Sigmoid colon (tissue), 4 donors: ENCODE data around the gene DLX1.

Experiments
- EP300 ChIP-seq, 4 donors: sonication (generic); formaldehyde crosslinking; IDR thresholded peaks; one replicate each; pipeline ENCODE4 v1.6.1; 2017; ENCODE audit warnings: antibody characterized with exemption in 4 of 4
- POLR2A ChIP-seq, 2 donors: fragments of 450-650 bp; IDR thresholded peaks; one replicate each; pipeline ENCODE4 v1.6.1; 2016; ENCODE audit warnings: antibody characterized with exemption in 2 of 2, mild to moderate bottlenecking in 2 of 2, moderate library complexity in 2 of 2
- POLR2AphosphoS5 ChIP-seq, 4 donors: sonication (generic); formaldehyde crosslinking; IDR thresholded peaks; one replicate each; pipeline ENCODE4 v1.6.1; 2017; ENCODE audit warnings: antibody characterized with exemption in 4 of 4
- TF ChIP-seq, protein P1 (sequence below), 4 experiments: fragments of 450-650 bp in 3 of 4; fragments of 200-600 bp in 1 of 4; IDR thresholded peaks; one replicate each; pipeline ENCODE4 v1.5.1; 2016 to 2019; ENCODE audit warnings: antibody characterized with exemption in 4 of 4, mild to moderate bottlenecking in 3 of 4, moderate library complexity in 2 of 4

DNA sequence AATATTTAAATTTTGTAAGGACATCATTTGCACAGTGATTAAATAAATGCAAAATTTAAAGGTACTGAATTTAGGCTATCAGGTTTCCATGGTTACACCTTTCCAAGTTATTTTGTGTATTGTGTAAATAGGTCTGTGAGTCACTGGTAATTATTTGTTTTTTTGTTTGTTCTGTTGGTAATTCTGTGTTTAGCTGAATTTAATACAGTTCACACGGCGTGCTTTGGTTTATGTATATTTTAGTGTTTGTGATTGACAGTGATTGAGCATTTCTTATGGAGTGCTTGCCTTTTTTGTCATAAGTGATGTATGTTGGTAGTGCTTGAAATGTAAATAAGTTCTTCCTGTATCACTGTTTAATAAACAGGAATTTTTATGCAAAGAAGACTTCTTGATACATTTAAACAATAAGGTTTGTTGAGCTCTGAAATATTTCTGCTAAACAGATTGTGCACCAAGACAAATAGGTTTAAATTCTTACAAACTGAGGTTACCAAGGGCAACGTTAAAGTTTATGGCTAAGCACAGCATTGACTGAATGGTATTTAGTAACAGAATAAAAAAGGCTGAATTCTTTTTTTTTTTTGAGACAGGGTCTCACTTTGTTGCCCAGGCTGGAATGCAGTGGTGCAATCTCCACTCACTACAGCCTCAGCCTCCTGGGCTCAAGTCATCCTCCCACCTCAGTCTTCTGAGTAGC is 38.3 kb upstream of the DLX1 start:
- TF ChIP-seq, protein P1, sequence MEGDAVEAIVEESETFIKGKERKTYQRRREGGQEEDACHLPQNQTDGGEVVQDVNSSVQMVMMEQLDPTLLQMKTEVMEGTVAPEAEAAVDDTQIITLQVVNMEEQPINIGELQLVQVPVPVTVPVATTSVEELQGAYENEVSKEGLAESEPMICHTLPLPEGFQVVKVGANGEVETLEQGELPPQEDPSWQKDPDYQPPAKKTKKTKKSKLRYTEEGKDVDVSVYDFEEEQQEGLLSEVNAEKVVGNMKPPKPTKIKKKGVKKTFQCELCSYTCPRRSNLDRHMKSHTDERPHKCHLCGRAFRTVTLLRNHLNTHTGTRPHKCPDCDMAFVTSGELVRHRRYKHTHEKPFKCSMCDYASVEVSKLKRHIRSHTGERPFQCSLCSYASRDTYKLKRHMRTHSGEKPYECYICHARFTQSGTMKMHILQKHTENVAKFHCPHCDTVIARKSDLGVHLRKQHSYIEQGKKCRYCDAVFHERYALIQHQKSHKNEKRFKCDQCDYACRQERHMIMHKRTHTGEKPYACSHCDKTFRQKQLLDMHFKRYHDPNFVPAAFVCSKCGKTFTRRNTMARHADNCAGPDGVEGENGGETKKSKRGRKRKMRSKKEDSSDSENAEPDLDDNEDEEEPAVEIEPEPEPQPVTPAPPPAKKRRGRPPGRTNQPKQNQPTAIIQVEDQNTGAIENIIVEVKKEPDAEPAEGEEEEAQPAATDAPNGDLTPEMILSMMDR (IDR thresholded peaks at IDR 0.05) = no peak
- no peak for TF ChIP-seq POLR2A (IDR thresholded peaks at IDR 0.05)
- TF ChIP-seq POLR2AphosphoS5 (IDR thresholded peaks at IDR 0.05) = no peak
- no peak for TF ChIP-seq EP300 (IDR thresholded peaks at IDR 0.05)
